IMR-90 (cell line): ENCODE measurements around the gene SLC9B1. TPM values are rescaled to one million over a fixed set of nuclear protein-coding genes. Genes with fewer than 3 reads are reported as not detected.

Experiments used
- ATAC-seq: fragments of 200-7000 bp; cut with Tn5 transposase; 2 replicates; pipeline ENCODE4 v1.9.1; 2020; ENCODE audit warnings: low read depth, mild to moderate bottlenecking, moderate library complexity
- BruUV-seq: library from RNA; stranded (reverse); fragments of 400-500 nt; replicated peaks from 2 replicates; lab custom pipeline; 2021; lab: Mats Ljungman, UMichigan
- CTCF ChIA-PET: fragments of 300-600 bp; formaldehyde crosslinking; extraction: SDS; loops from one replicate; lab custom pipeline; 2021; ENCODE audit warnings: antibody characterized with exemption; lab: Yijun Ruan, JAX
- POLR2A ChIA-PET: fragments of 300-600 bp; sonication (Branson Sonifier 250); formaldehyde crosslinking; loops from one replicate; lab custom pipeline; 2022; ENCODE audit warnings: antibody characterized with exemption; ENCODE audit not compliant: unreplicated experiment; lab: Charles Lee
- DNase-seq: peaks from one replicate; pipeline ENCODE4 v3.0.0; 2013
- H2AFZ ChIP-seq: replicated peaks from 2 replicates; pipeline ENCODE3; 2013; ENCODE audit warnings: low read length, mild to moderate bottlenecking; ENCODE audit not compliant: poor library complexity
- H2AK5ac ChIP-seq: 2 replicates; pipeline ENCODE4 v1.6.1; 2013; ENCODE audit warnings: low read depth, low read length, inconsistent platforms
- H2AK9ac ChIP-seq: replicated peaks from 2 replicates; pipeline ENCODE3; 2013; ENCODE audit warnings: mild to moderate bottlenecking, low read depth, low read length, moderate library complexity; ENCODE audit not compliant: poor library complexity
- H2BK120ac ChIP-seq: 2 replicates; pipeline ENCODE4 v1.6.1; 2013; ENCODE audit warnings: low read depth, low read length, inconsistent platforms
- H2BK15ac ChIP-seq: 3 replicates; pipeline ENCODE4 v1.6.1; 2013; ENCODE audit warnings: low read depth, low read length, inconsistent platforms
- H2BK20ac ChIP-seq: 2 replicates; pipeline ENCODE4 v1.6.1; 2013; ENCODE audit warnings: low read depth, mild to moderate bottlenecking, inconsistent platforms, low read length, moderate library complexity
- H2BK5ac ChIP-seq: 2 replicates; pipeline ENCODE4 v1.6.1; 2013; ENCODE audit warnings: mild to moderate bottlenecking, low read depth, low read length, inconsistent platforms; ENCODE audit not compliant: poor library complexity, severe bottlenecking
- H3K14ac ChIP-seq: replicated peaks from 2 replicates; pipeline ENCODE4 v1.6.1; 2013; ENCODE audit warnings: low read depth, low read length, inconsistent platforms
- H3K18ac ChIP-seq: 2 replicates; pipeline ENCODE4 v1.6.1; 2013; ENCODE audit warnings: low read depth, low read length, control low read depth
- H3K23ac ChIP-seq: 2 replicates; pipeline ENCODE4 v1.6.1; 2013; ENCODE audit warnings: low read depth, low read length, inconsistent platforms
- H3K27ac ChIP-seq: 2 replicates; pipeline ENCODE4 v1.5.1; 2013; ENCODE audit warnings: mild to moderate bottlenecking, control low read depth, low read length; ENCODE audit not compliant: insufficient read depth
- H3K27me3 ChIP-seq: 2 replicates; pipeline ENCODE4 v1.6.1; 2013; ENCODE audit warnings: low read length; ENCODE audit not compliant: control insufficient read depth, insufficient read depth
- H3K36me3 ChIP-seq: 2 replicates; pipeline ENCODE4 v1.6.1; 2013; ENCODE audit warnings: low read length, mixed read lengths; ENCODE audit not compliant: control insufficient read depth, insufficient read depth
- H3K4ac ChIP-seq: 2 replicates; pipeline ENCODE4 v1.6.1; 2013; ENCODE audit warnings: low read depth, low read length, inconsistent platforms
- H3K4me1 ChIP-seq: 2 replicates; pipeline ENCODE4 v1.6.1; 2013; ENCODE audit warnings: low read length, mixed read lengths; ENCODE audit not compliant: control insufficient read depth, insufficient read depth
- H3K4me2 ChIP-seq: 2 replicates; pipeline ENCODE4 v1.6.1; 2013; ENCODE audit warnings: low read depth, mild to moderate bottlenecking, control low read depth, low read length, moderate library complexity
- H3K4me3 ChIP-seq: 2 replicates; pipeline ENCODE4 v1.5.1; 2013; ENCODE audit warnings: low read depth, mild to moderate bottlenecking, control low read depth, low read length, moderate library complexity; ENCODE audit not compliant: insufficient read depth
- H3K56ac ChIP-seq: 2 replicates; pipeline ENCODE4 v1.6.1; 2013; ENCODE audit warnings: low read length, inconsistent platforms; ENCODE audit not compliant: insufficient read depth; ENCODE audit errors: extremely low read depth
- H3K79me1 ChIP-seq, 2 experiments: 2 replicates each; pipeline ENCODE4 v1.6.1; 2013; ENCODE audit warnings: low read length in 2 of 2, inconsistent platforms in 1 of 2, low read depth in 1 of 2
- H3K9ac ChIP-seq: 2 replicates; pipeline ENCODE4 v1.6.1; 2013; ENCODE audit warnings: low read depth, low read length, control low read depth
- H3K9me1 ChIP-seq: 2 replicates; pipeline ENCODE4 v1.6.1; 2013; ENCODE audit warnings: low read length, inconsistent platforms; ENCODE audit not compliant: insufficient read depth
- H3K9me3 ChIP-seq: 2 replicates; pipeline ENCODE4 v1.6.1; 2013; ENCODE audit warnings: low read length; ENCODE audit not compliant: control insufficient read depth, insufficient read depth
- H4K20me1 ChIP-seq: 2 replicates; pipeline ENCODE4 v1.6.1; 2013; ENCODE audit warnings: low read length, inconsistent platforms; ENCODE audit not compliant: insufficient read depth
- H4K5ac ChIP-seq: 2 replicates; pipeline ENCODE4 v1.6.1; 2013; ENCODE audit warnings: mild to moderate bottlenecking, low read depth, low read length, control low read depth
- H4K8ac ChIP-seq, 2 experiments: 2 replicates each; pipeline ENCODE4 v1.6.1; 2013; ENCODE audit warnings: low read depth in 2 of 2, low read length in 2 of 2, control low read depth in 1 of 2, inconsistent platforms in 1 of 2
- H4K91ac ChIP-seq: 2 replicates; pipeline ENCODE4 v1.6.1; 2013; ENCODE audit warnings: low read depth, low read length, inconsistent platforms; ENCODE audit not compliant: insufficient read depth
- CHD1 ChIP-seq: IDR thresholded peaks from 2 replicates; pipeline ENCODE4 v1.6.1; 2012; ENCODE audit warnings: low read depth, low read length, improper control_type of control experiment
- CTCF ChIP-seq: conservative IDR thresholded peaks from 2 replicates; pipeline ENCODE4 v1.5.1; 2012; ENCODE audit warnings: mild to moderate bottlenecking, low read depth, low read length, improper control_type of control experiment
- ELK1 ChIP-seq: fragments of 150-350 bp; IDR thresholded peaks from 2 replicates; pipeline ENCODE4 v1.6.1; 2016; ENCODE audit warnings: low read depth, mild to moderate bottlenecking, low read length, moderate library complexity, borderline replicate concordance
- FOS ChIP-seq: fragments of 150-350 bp; IDR thresholded peaks from 2 replicates; pipeline ENCODE4 v1.6.1; 2016; ENCODE audit warnings: low read depth, low read length
- MAFK ChIP-seq: IDR thresholded peaks from 2 replicates; pipeline ENCODE4 v1.6.1; 2012; ENCODE audit warnings: low read depth, low read length, improper control_type of control experiment
- MXI1 ChIP-seq: IDR thresholded peaks from 2 replicates; pipeline ENCODE4 v1.6.1; 2012; ENCODE audit warnings: low read depth, mild to moderate bottlenecking, low read length, moderate library complexity, borderline replicate concordance
- RAD21 ChIP-seq: IDR thresholded peaks from 2 replicates; pipeline ENCODE4 v1.6.1; 2012; ENCODE audit warnings: low read length, improper control_type of control experiment
- RCOR1 ChIP-seq: IDR thresholded peaks from 2 replicates; pipeline ENCODE4 v1.6.1; 2012; ENCODE audit warnings: mild to moderate bottlenecking, low read length, improper control_type of control experiment; ENCODE audit not compliant: insufficient replicate concordance
- RFX5 ChIP-seq: IDR thresholded peaks from 2 replicates; pipeline ENCODE4 v1.8.0; 2012; ENCODE audit warnings: low read depth, mild to moderate bottlenecking, low read length, moderate library complexity
- SMC3 ChIP-seq: fragments of 150-350 bp; IDR thresholded peaks from 2 replicates; pipeline ENCODE4 v1.6.1; 2016; ENCODE audit warnings: low read depth, mild to moderate bottlenecking, antibody characterized with exemption, low read length, moderate library complexity
- WGBS, 2 experiments: methylation state at CpG; one replicate each; pipeline versions ENCODE4 v1.1.5 to v1.1.7; 2013; ENCODE audit warnings: missing lambda C conversion rate in 2 of 2; ENCODE audit not compliant: insufficient read length in 1 of 2; ENCODE audit errors: extremely low coverage in 2 of 2; 5-methylcytosine and 5-hydroxymethylcytosine counted together
- dilution Hi-C: fragments of 300-500 bp; cut with HindIII; formaldehyde crosslinking; loops from one replicate; pipeline ENCODE4 v1.14.3; 2018; ENCODE audit warnings: low sequenced_read_pairs; ENCODE audit not compliant: unreplicated experiment
- in situ Hi-C: fragments of 300-500 bp; cut with MboI; formaldehyde crosslinking; loops from 3 replicates; pipeline ENCODE4 v1.14.3; 2019; ENCODE audit warnings: low sequenced_read_pairs, inconsistent platforms, mixed read lengths
- intact Hi-C: fragments of 100-400 bp; cut with micrococcal nuclease; formaldehyde crosslinking; loops from 2 replicates; pipeline ENCODE4 v1.10.0; 2022
- polyA plus RNA-seq, 3 experiments: library from polyadenylated mRNA; depleted of rRNA; stranded (reverse); fragments of >200 nt; gene quantifications; 2 replicates each; pipeline ENCODE4 v1.2.3, GENCODE V29; 2012; ENCODE audit warnings: low replicate concordance in 1 of 3
- total RNA-seq: library from RNA; depleted of rRNA; stranded (reverse); fragments of >200 nt; gene quantifications from 2 replicates; pipeline ENCODE4 v1.2.3, GENCODE V29; 2012

The SLC9B1 gene
- total and polyA plus RNA-seq, 2 of the 4 experiments (the other 2 are of a cell fraction), result 0.07 to 0.18 TPM

- H3K27me3 ChIP-seq, result no peaks in the 10 kb centered on the region
- H3K27ac ChIP-seq, result no peak overlapping the region
- H3K79me1 ChIP-seq, result no peaks in the 10 kb centered on the region
- H3K4me3 ChIP-seq, result no peak overlapping the region
- WGBS, 2 experiments, result no CpG with 5 or more reads among the region's 3 CpGs
- no peak overlapping the region for H2BK20ac ChIP-seq
- no peak overlapping the region for H3K4me2 ChIP-seq
- H3K56ac ChIP-seq, result no peak overlapping the region
- no peak overlapping the region for H2BK120ac ChIP-seq
- TF ChIP-seq MXI1, result no peak
- TF ChIP-seq SMC3, result no peak
- TF ChIP-seq CHD1, result no peak
- no peak for TF ChIP-seq ELK1
- no peak for TF ChIP-seq RFX5
- no peak for TF ChIP-seq FOS
- TF ChIP-seq RCOR1, result no peak
- no peak for TF ChIP-seq CTCF
- TF ChIP-seq MAFK, result no peak
- TF ChIP-seq RAD21, result no peak
- H3K18ac ChIP-seq, result no peak overlapping the region
- no peak overlapping the region for H3K9ac ChIP-seq
- H2AK5ac ChIP-seq, result no peak overlapping the region
- no peak overlapping the region for H2BK15ac ChIP-seq
- in situ Hi-C loops (no loop called here), dilution Hi-C loops (loop anchor here (25.0 kb wide), 1 partner anchor 413 kb away; no protein-coding TSS in a partner anchor), intact Hi-C loops (no loop called here)
- H3K36me3 ChIP-seq, result no peaks in the 10 kb centered on the region
- DNase-seq (no peak), ATAC-seq (no peak)
- no peak overlapping the region for H2AFZ ChIP-seq
- H2BK5ac ChIP-seq, result no peak overlapping the region
- H2AK9ac ChIP-seq, result no peak overlapping the region
- H4K91ac ChIP-seq, result no peak overlapping the region
- ChIA-PET CTCF (interaction anchor here (0.6 kb wide), 1 partner anchor 211 kb away, joined by 3 read pairs; no protein-coding TSS in a partner anchor), POLR2A (no interaction called here)
- H3K23ac ChIP-seq, result no peak overlapping the region
- H3K9me3 ChIP-seq, result no peaks in the 10 kb centered on the region
- H3K4me1 ChIP-seq, result no peaks in the 10 kb centered on the region
- no peak overlapping the region for H3K14ac ChIP-seq
- H3K4ac ChIP-seq, result no peak overlapping the region
- H4K20me1 ChIP-seq, result no peaks in the 10 kb centered on the region
- BruUV-seq, result no TSS peak
- no peaks in the 10 kb centered on the region for H3K9me1 ChIP-seq
- no peak overlapping the region for H4K8ac ChIP-seq
- H4K5ac ChIP-seq, result no peak overlapping the region
Observed at GRCh38 chr4:103024996-103025395, 5.5 kb upstream of the SLC9B1 start.
